GM19467 (cell line): ENCODE data around the gene TMEM163.
"Not testable (repeated sequence)": the region's sequence is repeated elsewhere in the genome, so short reads cannot be mapped to it uniquely, and the experiment has no call there.

Source experiments
- ATAC-seq: cut with Tn5 transposase; IDR thresholded peaks from one replicate; pipeline ENCODE4 v1.9.1; 2021; ENCODE audit warnings: mild to moderate bottlenecking, moderate library complexity; ENCODE audit not compliant: unreplicated experiment

The TMEM163 gene

GRCh38 chr2:134499307-134499926 lies 219.4 kb downstream of the TMEM163 start:
- ATAC-seq = no peak

- ATAC-seq = no peak
These were observed 220.1 kb downstream of the TMEM163 start for GRCh38 chr2:134498654-134499053.

- ATAC-seq = no peak
These were observed 225.0 kb downstream of the TMEM163 start for GRCh38 chr2:134493797-134494196.

GRCh38 chr2:134491771-134492441 lies 226.9 kb downstream of the TMEM163 start:
- no peak for ATAC-seq

- ATAC-seq = no peak
These were observed 227.8 kb downstream of the TMEM163 start for GRCh38 chr2:134491022-134491421.

- ATAC-seq = no peak
These were observed 228.2 kb downstream of the TMEM163 start for GRCh38 chr2:134490559-134490958.

GRCh38 chr2:134489732-134490384 lies 228.9 kb downstream of the TMEM163 start:
- ATAC-seq = no peak

GRCh38 chr2:134482766-134483340 lies 235.9 kb downstream of the TMEM163 start:
- no peak for ATAC-seq

GRCh38 chr2:134482131-134482723 lies 236.6 kb downstream of the TMEM163 start:
- no peak for ATAC-seq

- ATAC-seq = no peak
These were observed 239.0 kb downstream of the TMEM163 start for GRCh38 chr2:134479696-134480330.

GRCh38 chr2:134476982-134477381 lies 241.8 kb downstream of the TMEM163 start:
- not testable (repeated sequence) for ATAC-seq

GRCh38 chr2:134470561-134471168 lies 248.1 kb downstream of the TMEM163 start:
- ATAC-seq = no peak

- ATAC-seq = no peak
These were observed 249.2 kb downstream of the TMEM163 start for GRCh38 chr2:134469516-134470115.

GRCh38 chr2:134468776-134469175 lies 250.0 kb downstream of the TMEM163 start:
- no peak for ATAC-seq

GRCh38 chr2:134468164-134468563 lies 250.6 kb downstream of the TMEM163 start:
- ATAC-seq = no peak

GRCh38 chr2:134466141-134466540 lies 252.7 kb downstream of the TMEM163 start:
- ATAC-seq = no peak

- ATAC-seq = no peak
These were observed 253.3 kb downstream of the TMEM163 start for GRCh38 chr2:134465228-134466105.

- ATAC-seq = no peak
These were observed 255.1 kb downstream of the TMEM163 start for GRCh38 chr2:134463699-134464022.
